Spleen (tissue), 7 donors: ENCODE measurements around the gene SFPQ.

Experiments used
- POLR2A ChIP-seq, 3 donors: fragments of 450-650 bp; IDR thresholded peaks; one replicate each; pipeline ENCODE4 v1.5.1; 2017; ENCODE audit warnings: antibody characterized with exemption in 3 of 3, mild to moderate bottlenecking in 1 of 3
- TF ChIP-seq, protein P1 (sequence below), 11 experiments: fragments of 200-600 bp in 7 of 11; fragments of 450-650 bp in 4 of 11; sonication (generic) in 4 of 11; IDR thresholded peaks in 8 of 11; conservative IDR thresholded peaks in 3 of 11; 1 replicate in 7 of 11; 2 replicates in 4 of 11; pipeline versions ENCODE4 v1.4.0 to v1.8.0; 2016 to 2021; ENCODE audit warnings: antibody characterized with exemption in 11 of 11, inconsistent platforms in 4 of 11, mild to moderate bottlenecking in 1 of 11
- donor health status: DM: no; HTN: no; CAD: no; lungs with moderate emphysema.
- donor health status: DM: no; HTN: no; CAD: no.
- donor health status: DM: no; HTN: no; CAD: no.

- TF ChIP-seq, protein P1, sequence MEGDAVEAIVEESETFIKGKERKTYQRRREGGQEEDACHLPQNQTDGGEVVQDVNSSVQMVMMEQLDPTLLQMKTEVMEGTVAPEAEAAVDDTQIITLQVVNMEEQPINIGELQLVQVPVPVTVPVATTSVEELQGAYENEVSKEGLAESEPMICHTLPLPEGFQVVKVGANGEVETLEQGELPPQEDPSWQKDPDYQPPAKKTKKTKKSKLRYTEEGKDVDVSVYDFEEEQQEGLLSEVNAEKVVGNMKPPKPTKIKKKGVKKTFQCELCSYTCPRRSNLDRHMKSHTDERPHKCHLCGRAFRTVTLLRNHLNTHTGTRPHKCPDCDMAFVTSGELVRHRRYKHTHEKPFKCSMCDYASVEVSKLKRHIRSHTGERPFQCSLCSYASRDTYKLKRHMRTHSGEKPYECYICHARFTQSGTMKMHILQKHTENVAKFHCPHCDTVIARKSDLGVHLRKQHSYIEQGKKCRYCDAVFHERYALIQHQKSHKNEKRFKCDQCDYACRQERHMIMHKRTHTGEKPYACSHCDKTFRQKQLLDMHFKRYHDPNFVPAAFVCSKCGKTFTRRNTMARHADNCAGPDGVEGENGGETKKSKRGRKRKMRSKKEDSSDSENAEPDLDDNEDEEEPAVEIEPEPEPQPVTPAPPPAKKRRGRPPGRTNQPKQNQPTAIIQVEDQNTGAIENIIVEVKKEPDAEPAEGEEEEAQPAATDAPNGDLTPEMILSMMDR (IDR thresholded peaks at IDR 0.05 in 8 of 11, conservative IDR thresholded peaks at IDR 0.05 in 3 of 11) = no peak
- TF ChIP-seq POLR2A (IDR thresholded peaks at IDR 0.05) = no peak
These were observed 21.4 kb downstream of the SFPQ start for GRCh38 chr1:35171579-35171978.
